Heart right ventricle (tissue), 16 donors: ENCODE results near the gene NAPA. TPM values are rescaled to one million over a fixed set of nuclear protein-coding genes. Genes with fewer than 3 reads are reported as not detected.
A peak's percentile ranks its signal among the peaks of the same experiment; 100 is the strongest.

Experiments used
- ATAC-seq, 8 donors: fragments of 200-7000 bp; cut with Tn5 transposase; one replicate each; pipeline ENCODE4 v1.9.1; 2020; ENCODE audit warnings: mild to moderate bottlenecking in 8 of 8, moderate library complexity in 8 of 8, moderate number of reproducible peaks in 1 of 8
- DNase-seq, 2 donors: peaks; one replicate each; pipeline ENCODE4 v3.0.0-alpha.2; 2020
- H3K27ac ChIP-seq, 10 donors: fragments of 200-600 bp; sonication (generic) in 2 of 10; one replicate each; pipeline versions ENCODE4 v1.5.0 to v1.8.0; 2020 to 2022; ENCODE audit warnings: mild to moderate bottlenecking in 3 of 10
- H3K27me3 ChIP-seq, 7 donors: fragments of 200-600 bp; one replicate each; pipeline ENCODE4 v1.8.0; 2021 to 2022; ENCODE audit warnings: mild to moderate bottlenecking in 2 of 7
- H3K36me3 ChIP-seq, 9 donors: fragments of 200-600 bp; sonication (generic) in 1 of 9; one replicate each; pipeline versions ENCODE4 v1.5.0 to v1.8.0; 2020 to 2022; ENCODE audit warnings: mild to moderate bottlenecking in 2 of 9
- H3K4me1 ChIP-seq, 9 donors: fragments of 200-600 bp; sonication (generic) in 1 of 9; one replicate each; pipeline versions ENCODE4 v1.5.0 to v1.8.0; 2020 to 2022; ENCODE audit warnings: mild to moderate bottlenecking in 4 of 9
- H3K4me3 ChIP-seq, 10 donors: fragments of 200-600 bp; sonication (generic) in 2 of 10; one replicate each; pipeline versions ENCODE4 v1.5.0 to v1.8.0; 2020 to 2022; ENCODE audit warnings: mild to moderate bottlenecking in 7 of 10, moderate library complexity in 2 of 10
- H3K9me3 ChIP-seq, 11 donors: fragments of 200-600 bp in 10 of 11; sonication (generic) in 2 of 11; one replicate each; pipeline versions ENCODE4 v1.5.0 to v1.8.0; 2013 to 2022; ENCODE audit warnings: mild to moderate bottlenecking in 2 of 11, control low read depth in 1 of 11, moderate library complexity in 1 of 11
- CTCF ChIP-seq, 9 donors: fragments of 200-600 bp; sonication (generic) in 2 of 9; IDR thresholded peaks; one replicate each; pipeline versions ENCODE4 v1.5.0 to v1.8.0; 2021 to 2022; ENCODE audit warnings: antibody characterized with exemption in 9 of 9, mild to moderate bottlenecking in 5 of 9, moderate library complexity in 1 of 9
- WGBS, 2 donors: extraction: QIAGEN DNeasy Blood & Tissue Kit; methylation state at CpG; one replicate each; pipeline ENCODE4 v1.1.7; 2013; ENCODE audit warnings: inconsistent platforms in 1 of 2; 5-methylcytosine and 5-hydroxymethylcytosine counted together
- intact Hi-C, 10 donors: fragments of 100-400 bp; cut with DNase I; formaldehyde crosslinking; loops; one replicate each; pipeline versions ENCODE4 v1.11.1 to v1.14.2; 2022
- polyA plus RNA-seq, 2 donors: library from polyadenylated mRNA; stranded (reverse); fragments of 200-250 nt; gene quantifications; one replicate each; pipeline ENCODE4 v1.2.3, GENCODE V29; 2013
- total RNA-seq, 10 donors: library from RNA; stranded (reverse); fragmentation: NEBNext Ultra II Directional in 3 of 10; extraction: Animal tissue kit (Norgen Biotek cat#: 25700) in 3 of 10; gene quantifications; one replicate each; pipeline versions ENCODE4 v1.2.1 to v1.2.4, GENCODE V29; 2021 to 2023
- donor health status: Arrhythmogenic right ventricular cardiomyopathy.
- donor health status: ischemic (EF 13 %, LVEDD 7.1; RV severe dilation, severe dysfunction).
- donor health status: healthy with polysubstance abuse.
- donor health status: DM: no; HTN: yes; CAD: no.
- donor health status: DM: no; HTN: no; CAD: no.
- donor health status: ischemic (EF 25% LVEDD 6.9; RV normal size, moderate dysfunction).
- donor health status: ischemic (EF 25% LVEDD 5.7; RV mildly dilated, moderate dysfunction).
- donor health status: healthy.
- donor health status: DM: yes; HTN: yes; CAD: no.
- donor health status: Ischemic cardiomyopathy.
- donor health status: ischemic (EF 35%, LVEDD 5.7; RV mildly dilated, moderate dysfunction).
- donor health status: nonischemic (EF 11% LVEDD 7.7; RV severe dilation, severe dysfunction).
- donor health status: DM: yes; HTN: yes; CAD: no.
- donor health status: PGD.
- donor health status: ischemic (EF 29% LVEDD 5.4; RV normal size, mild dysfunction).
- donor health status: nonischemic (EF 23%, LVEDD 6.1; RV moderate dilation, normal function).

Gene NAPA
- total and polyA plus RNA-seq, 12 donors = 115 to 183 (median 125) TPM

- intact Hi-C loops = loop anchor here in 6 of 10 donors (5.0 to 10.0 kb wide), 6 partner anchors 73 to 187 kb away; partner anchors contain the start of gene BICRA (in 2 of the 6)
- peaks cover 0 to 23% (median 0%) of the 10 kb centered on the region in 9 donors for H3K36me3 ChIP-seq
- H3K27me3 ChIP-seq = no peaks in the 10 kb centered on the region
- no peaks in the 10 kb centered on the region for H3K9me3 ChIP-seq
- peaks cover 43 to 94% (median 85%) of the 10 kb centered on the region in 9 donors for H3K4me1 ChIP-seq
- H3K27ac ChIP-seq = peak overlapping the region in 9 of 10 donors; percentile 60 to 99 (median 96)
- TF ChIP-seq CTCF (IDR thresholded peaks at IDR 0.05) = no peak
- WGBS, 2 donors = 41 to 47% methylated on average over 8 of the region's 8 CpGs
- H3K4me3 ChIP-seq = peak overlapping the region in 1 of 10 donors; percentile 16
- peak in 4 of 8 donors; percentile 25 to 42 (median 32) for ATAC-seq
- DNase-seq = no peak
Measured at GRCh38 chr19:47509973-47510372, 4.9 kb downstream of the NAPA start.

- Histone ChIP-seq H3K4me3 (no peak overlapping the region), H3K27me3 (no peaks in the 10 kb centered on the region), H3K36me3 (peaks cover 0 to 25% (median 0%) of the 10 kb centered on the region in 9 donors), H3K27ac (peak overlapping the region in 8 of 10 donors; percentile 60 to 97 (median 93)), H3K4me1 (peaks cover 43 to 96% (median 85%) of the 10 kb centered on the region in 9 donors), H3K9me3 (no peaks in the 10 kb centered on the region)
- DNase-seq = no peak
- no peak for ATAC-seq
- WGBS, 2 donors = 70 to 75% methylated on average over 20 of the region's 20 CpGs
- intact Hi-C loops = loop anchor here in 1 of 10 donors (10.0 kb wide), 1 partner anchor 75 kb away; no protein-coding TSS in a partner anchor
- TF ChIP-seq CTCF (IDR thresholded peaks at IDR 0.05) = no peak
Measured at GRCh38 chr19:47509170-47509847, 5.6 kb downstream of the NAPA start.

DNA sequence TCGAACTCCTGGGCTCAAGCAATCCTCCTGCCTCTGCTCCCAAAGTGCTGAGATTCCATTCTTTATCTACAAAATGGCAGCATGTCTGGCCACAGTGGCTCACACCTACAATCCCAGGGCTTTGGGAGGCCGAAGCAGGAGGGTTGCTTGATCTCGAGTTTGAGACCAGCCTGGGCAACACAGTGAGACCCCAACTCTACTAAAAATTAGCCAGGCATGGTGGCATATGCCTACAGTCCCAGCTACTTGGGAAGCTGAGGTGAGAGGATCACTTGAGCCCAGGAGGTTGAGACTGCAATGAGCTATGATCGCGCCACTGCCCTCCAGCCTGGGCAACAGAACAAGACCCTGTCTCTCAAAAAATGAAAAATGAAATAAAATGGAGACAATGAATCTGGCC is 6.1 kb downstream of the NAPA start:
- ATAC-seq (no peak), DNase-seq (no peak)
- TF ChIP-seq CTCF (IDR thresholded peaks at IDR 0.05) = no peak
- Histone ChIP-seq H3K9me3 (no peaks in the 10 kb centered on the region), H3K36me3 (peaks cover 0 to 31% (median 5%) of the 10 kb centered on the region in 9 donors), H3K4me3 (no peak overlapping the region), H3K27me3 (no peaks in the 10 kb centered on the region), H3K27ac (peak overlapping the region in 4 of 10 donors; percentile 68 to 96 (median 86)), H3K4me1 (peaks cover 43 to 91% (median 80%) of the 10 kb centered on the region in 9 donors)
- intact Hi-C loops = loop anchor here in 1 of 10 donors (10.0 kb wide), 1 partner anchor 74 kb away; no protein-coding TSS in a partner anchor
- 90 to 96% methylated on average over 5 of the region's 5 CpGs for WGBS, 2 donors

DNA sequence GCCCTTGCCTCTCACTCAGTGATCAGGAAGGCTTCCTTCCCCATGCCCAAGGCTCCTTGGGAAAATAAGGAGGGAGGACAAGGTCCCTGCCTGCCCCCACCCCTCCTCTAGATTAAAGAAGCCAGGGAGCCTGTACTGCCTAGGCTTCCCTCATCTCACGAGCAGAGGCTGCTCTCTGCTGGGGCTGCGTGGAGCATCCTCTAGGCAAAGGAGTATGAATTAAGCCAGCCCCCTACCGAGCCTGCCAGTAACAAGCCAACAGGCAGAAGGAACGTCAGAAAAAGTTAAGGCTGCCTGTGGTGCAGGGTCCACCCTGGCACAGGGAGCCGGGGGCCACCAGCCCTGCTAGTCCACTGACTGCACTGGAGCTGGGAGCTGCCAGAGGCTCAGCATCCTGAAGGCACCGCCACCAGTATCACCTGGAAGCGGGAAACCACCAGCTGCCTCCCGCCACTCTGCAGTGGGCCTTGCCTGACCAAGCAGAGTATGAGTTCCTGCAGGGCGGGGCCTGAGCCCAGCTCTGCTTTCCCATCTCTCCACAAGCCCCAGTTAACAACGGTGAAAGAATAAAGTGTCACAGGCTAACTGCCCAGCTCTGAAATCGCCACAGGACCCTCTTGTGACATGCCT is 6.8 kb downstream of the NAPA start:
- Histone ChIP-seq H3K36me3 (peaks cover 0 to 38% (median 8%) of the 10 kb centered on the region in 9 donors), H3K4me1 (peaks cover 37 to 84% (median 74%) of the 10 kb centered on the region in 9 donors), H3K27me3 (no peaks in the 10 kb centered on the region), H3K9me3 (no peaks in the 10 kb centered on the region), H3K4me3 (no peak overlapping the region), H3K27ac (peak overlapping the region in 9 of 10 donors; percentile 22 to 96 (median 80))
- intact Hi-C loops = loop anchor here in 1 of 10 donors (10.0 kb wide), 1 partner anchor 73 kb away; no protein-coding TSS in a partner anchor
- ATAC-seq = peak in 4 of 8 donors; percentile 29 to 42 (median 35)
- DNase-seq = no peak
- TF ChIP-seq CTCF (IDR thresholded peaks at IDR 0.05) = peak in 4 of 9 donors; percentile 6 to 41 (median 17)
- 69 to 71% methylated on average over 11 of the region's 11 CpGs for WGBS, 2 donors
